H1 (cell line): ENCODE measurements around the gene CBL. TPM values are rescaled to one million over a fixed set of nuclear protein-coding genes. Genes with fewer than 3 reads are reported as not detected.

Experiments
- CTCF ChIA-PET: fragments of 300-600 bp; sonication (Branson Sonifier 250); formaldehyde crosslinking; loops from one replicate; lab custom pipeline; 2021; ENCODE audit not compliant: partially characterized antibody; lab: Charles Lee
- POLR2A ChIA-PET: fragments of 300-600 bp; sonication (Branson Sonifier 250); formaldehyde crosslinking; loops from one replicate; lab custom pipeline; 2021; ENCODE audit warnings: inconsistent platforms; ENCODE audit not compliant: partially characterized antibody; lab: Charles Lee
- DNase-seq, 2 experiments: peaks; one replicate each; pipeline versions ENCODE4 v3.0.0 to v3.0.0-alpha.2; 2010 to 2022; ENCODE audit warnings: low spot score in 2 of 2, low read depth in 1 of 2, mixed read lengths in 1 of 2
- FAIRE-seq: peaks from 2 replicates; lab custom pipeline; 2011; peaks lifted over from hg19 to GRCh38; lab: Jason Lieb, UNC
- H2AFZ ChIP-seq: 2 replicates; pipeline ENCODE4 v1.8.1; 2012; ENCODE audit warnings: low read length, inconsistent platforms
- H2AK5ac ChIP-seq: 2 replicates; pipeline ENCODE4 v1.6.1; 2013; ENCODE audit warnings: low read depth, low read length
- H2BK120ac ChIP-seq: replicated peaks from 2 replicates; pipeline ENCODE3; 2013; ENCODE audit warnings: low read depth, low read length, inconsistent platforms
- H2BK12ac ChIP-seq: 2 replicates; pipeline ENCODE4 v1.6.1; 2013; ENCODE audit warnings: low read depth, low read length
- H2BK15ac ChIP-seq: 2 replicates; pipeline ENCODE4 v1.6.1; 2013; ENCODE audit warnings: low read length
- H2BK20ac ChIP-seq: 2 replicates; pipeline ENCODE4 v1.6.1; 2013; ENCODE audit warnings: low read length
- H2BK5ac ChIP-seq: 2 replicates; pipeline ENCODE4 v1.6.1; 2013; ENCODE audit warnings: low read depth, low read length
- H3K14ac ChIP-seq: 2 replicates; pipeline ENCODE4 v1.6.1; 2013; ENCODE audit warnings: inconsistent platforms; ENCODE audit not compliant: insufficient read length
- H3K18ac ChIP-seq: 2 replicates; pipeline ENCODE4 v1.6.1; 2013; ENCODE audit warnings: low read length; ENCODE audit errors: extremely low read depth
- H3K23ac ChIP-seq: 2 replicates; pipeline ENCODE4 v1.6.1; 2013; ENCODE audit warnings: inconsistent platforms; ENCODE audit not compliant: insufficient read length
- H3K23me2 ChIP-seq: 2 replicates; pipeline ENCODE4 v1.6.1; 2013; ENCODE audit warnings: low read depth, low read length
- H3K27ac ChIP-seq: 2 replicates; pipeline ENCODE4 v1.6.1; 2011; ENCODE audit warnings: low read depth, low read length, inconsistent platforms
- H3K27me3 ChIP-seq, 4 experiments: replicated peaks in 1 of 4; 1 replicate in 1 of 4; 2 replicates in 3 of 4; pipeline versions ENCODE4 v1.6.1 to v1.8.1; 2011 to 2013; ENCODE audit warnings: low read length in 3 of 4, mild to moderate bottlenecking in 3 of 4, inconsistent platforms in 2 of 4, mixed read lengths in 2 of 4, moderate library complexity in 1 of 4; ENCODE audit not compliant: control insufficient read depth in 3 of 4, insufficient read depth in 3 of 4; ENCODE audit errors: extremely low read depth in 1 of 4
- H3K36me3 ChIP-seq, 4 experiments: 2 replicates each; pipeline versions ENCODE4 v1.6.1 to v1.8.1; 2011 to 2013; ENCODE audit warnings: mild to moderate bottlenecking in 4 of 4, low read length in 3 of 4, moderate library complexity in 2 of 4, control low read depth in 1 of 4, inconsistent platforms in 1 of 4; ENCODE audit not compliant: insufficient read depth in 4 of 4, control insufficient read depth in 2 of 4
- H3K4ac ChIP-seq: replicated peaks from 2 replicates; pipeline ENCODE3; 2013; ENCODE audit warnings: low read length, low read depth, mixed read lengths, inconsistent platforms; ENCODE audit not compliant: insufficient read length
- H3K4me1 ChIP-seq, 4 experiments: replicated peaks in 1 of 4; 1 replicate in 1 of 4; 2 replicates in 3 of 4; pipeline versions ENCODE4 v1.6.1 to v1.8.1; 2011 to 2013; ENCODE audit warnings: low read length in 3 of 4, inconsistent platforms in 2 of 4, mixed read lengths in 1 of 4; ENCODE audit not compliant: insufficient read depth in 4 of 4, control insufficient read depth in 3 of 4
- H3K4me2 ChIP-seq, 2 experiments: 2 replicates each; pipeline versions ENCODE4 v1.6.1 to v1.8.1; 2011 to 2013; ENCODE audit warnings: low read depth in 2 of 2, low read length in 2 of 2, control low read depth in 1 of 2, inconsistent platforms in 1 of 2, mild to moderate bottlenecking in 1 of 2; ENCODE audit not compliant: insufficient read depth in 1 of 2
- H3K4me3 ChIP-seq, 4 experiments: fragments of 200-600, 300-600 bp in 1 of 4; sonication (generic), shearing (Covaris generic), sonication (Bioruptor Twin) in 1 of 4; 2 replicates each; pipeline versions ENCODE4 v1.5.1 to v1.8.1; 2011 to 2016; ENCODE audit warnings: low read length in 4 of 4, low read depth in 3 of 4, control low read depth in 2 of 4, inconsistent platforms in 2 of 4, mild to moderate bottlenecking in 2 of 4, mixed read lengths in 1 of 4, moderate library complexity in 1 of 4; ENCODE audit not compliant: insufficient read depth in 2 of 4; ENCODE audit errors: extremely low read depth in 1 of 4
- H3K56ac ChIP-seq: replicated peaks from 2 replicates; pipeline ENCODE3; 2013; ENCODE audit warnings: low read depth, mild to moderate bottlenecking, mixed read lengths, low read length, inconsistent platforms; ENCODE audit not compliant: insufficient read length
- H3K79me1 ChIP-seq: 2 replicates; pipeline ENCODE4 v1.6.1; 2013; ENCODE audit warnings: low read depth, low read length, control low read depth
- H3K79me2 ChIP-seq, 2 experiments: 2 replicates each; pipeline versions ENCODE4 v1.6.1 to v1.8.1; 2012 to 2013; ENCODE audit warnings: low read length in 2 of 2, mild to moderate bottlenecking in 2 of 2, inconsistent platforms in 1 of 2; ENCODE audit not compliant: insufficient read depth in 2 of 2, control insufficient read depth in 1 of 2
- H3K9ac ChIP-seq, 4 experiments: replicated peaks in 1 of 4; 1 replicate in 1 of 4; 2 replicates in 3 of 4; pipeline versions ENCODE4 v1.6.1 to v1.8.1; 2011 to 2013; ENCODE audit warnings: low read depth in 3 of 4, low read length in 3 of 4, control low read depth in 2 of 4, mild to moderate bottlenecking in 2 of 4, moderate library complexity in 2 of 4, inconsistent platforms in 1 of 4; ENCODE audit errors: extremely low read depth in 1 of 4
- H3K9me3 ChIP-seq, 2 experiments: 2 replicates each; pipeline versions ENCODE4 v1.6.1 to v1.8.1; 2012 to 2013; ENCODE audit warnings: mild to moderate bottlenecking in 2 of 2, moderate library complexity in 2 of 2, control low read depth in 1 of 2, inconsistent platforms in 1 of 2, low read depth in 1 of 2, low read length in 1 of 2, mixed read lengths in 1 of 2; ENCODE audit not compliant: insufficient read depth in 2 of 2
- H4K20me1 ChIP-seq, 2 experiments: replicated peaks in 1 of 2; 2 replicates each; pipeline versions ENCODE3 to v1.8.1; 2011 to 2013; ENCODE audit warnings: inconsistent platforms in 2 of 2, low read length in 2 of 2, mild to moderate bottlenecking in 1 of 2; ENCODE audit not compliant: insufficient read depth in 2 of 2, control insufficient read depth in 1 of 2
- H4K5ac ChIP-seq: 2 replicates; pipeline ENCODE4 v1.6.1; 2013; ENCODE audit warnings: low read length, low read depth, mixed read lengths, inconsistent platforms; ENCODE audit not compliant: insufficient read length
- H4K8ac ChIP-seq: 2 replicates; pipeline ENCODE4 v1.8.0; 2013; ENCODE audit warnings: mild to moderate bottlenecking, moderate library complexity, low read length, inconsistent platforms; ENCODE audit not compliant: insufficient read depth; ENCODE audit errors: extremely low read depth
- H4K91ac ChIP-seq: replicated peaks from 2 replicates; pipeline ENCODE3; 2013; ENCODE audit warnings: low read length, mixed read lengths, inconsistent platforms; ENCODE audit not compliant: insufficient read length
- ATF2 ChIP-seq: IDR thresholded peaks from 2 replicates; pipeline ENCODE4 v1.6.1; 2012; ENCODE audit warnings: low read length, inconsistent platforms
- CBX5 ChIP-seq: fragments of 300-800, 300-1000 bp; sonication (generic); IDR thresholded peaks from 2 replicates; pipeline ENCODE4 v1.7.1; 2016; ENCODE audit warnings: antibody characterized with exemption, low read length, low read depth
- E2F6 ChIP-seq: IDR thresholded peaks from 2 replicates; pipeline ENCODE4 v1.6.1; 2012; ENCODE audit warnings: inconsistent platforms
- EP300 ChIP-seq, 2 experiments: IDR thresholded peaks; 1 replicate in 1 of 2; 2 replicates in 1 of 2; pipeline ENCODE4 v1.6.1; 2011 to 2012; ENCODE audit warnings: low read depth in 2 of 2, low read length in 2 of 2, mild to moderate bottlenecking in 2 of 2, borderline replicate concordance in 1 of 2, inconsistent platforms in 1 of 2, moderate library complexity in 1 of 2
- JUND ChIP-seq: IDR thresholded peaks from 2 replicates; pipeline ENCODE4 v1.6.1; 2011; ENCODE audit warnings: mild to moderate bottlenecking, improper control_type of control experiment, low read length
- NRF1 ChIP-seq: IDR thresholded peaks from 2 replicates; pipeline ENCODE4 v1.6.1; 2011; ENCODE audit warnings: mild to moderate bottlenecking, low read depth, low read length, improper control_type of control experiment
- POLR2AphosphoS5 ChIP-seq: IDR thresholded peaks from 2 replicates; pipeline ENCODE4 v1.6.1; 2011; ENCODE audit warnings: low read depth, low read length
- SP4 ChIP-seq: IDR thresholded peaks from 2 replicates; pipeline ENCODE4 v1.6.1; 2012; ENCODE audit warnings: low read length, inconsistent platforms
- TBP ChIP-seq: IDR thresholded peaks from 2 replicates; pipeline ENCODE4 v1.6.1; 2011; ENCODE audit warnings: low read depth, low read length, improper control_type of control experiment
- WGBS, 2 experiments: shearing (Covaris generic) in 1 of 2; methylation state at CpG; one replicate each; pipeline versions ENCODE4 v1.1.6 to v1.1.7; 2013 to 2015; ENCODE audit warnings: low lambda C conversion rate in 2 of 2, mixed read lengths in 2 of 2, inconsistent platforms in 1 of 2, low coverage in 1 of 2, missing lambda C conversion rate in 1 of 2; ENCODE audit not compliant: insufficient replicate concordance in 2 of 2, insufficient coverage in 1 of 2, insufficient read length in 1 of 2; ENCODE audit errors: extremely low coverage in 1 of 2, missing lambda C conversion rate in 1 of 2; 5-methylcytosine and 5-hydroxymethylcytosine counted together
- polyA plus RNA-seq, 7 experiments: library from polyadenylated mRNA; depleted of rRNA in 3 of 7; stranded (reverse) in 5 of 7; unstranded in 2 of 7; fragments of >200 nt in 5 of 7; fragments of 200-250 nt in 2 of 7; gene quantifications; 1 replicate in 5 of 7; 2 replicates in 1 of 7; 4 replicates in 1 of 7; pipeline versions ENCODE4 v1.2.1 to v1.2.3, GENCODE V29; 2011 to 2013; ENCODE audit warnings: missing spikeins in 2 of 7, mixed read lengths in 2 of 7
- total RNA-seq: library from RNA; stranded (reverse); fragmentation: NEBNext Ultra II Directional; extraction: Animal tissue kit (Norgen Biotek cat#: 25700); gene quantifications from 2 replicates; pipeline ENCODE4 v1.2.1, GENCODE V29; 2021

The CBL gene
- total and polyA plus RNA-seq, 2 of the 8 experiments (the other 6 are each of a cell fraction or from before 2014, with no cell fraction given), result 23.1 to 57.8 TPM

DNA sequence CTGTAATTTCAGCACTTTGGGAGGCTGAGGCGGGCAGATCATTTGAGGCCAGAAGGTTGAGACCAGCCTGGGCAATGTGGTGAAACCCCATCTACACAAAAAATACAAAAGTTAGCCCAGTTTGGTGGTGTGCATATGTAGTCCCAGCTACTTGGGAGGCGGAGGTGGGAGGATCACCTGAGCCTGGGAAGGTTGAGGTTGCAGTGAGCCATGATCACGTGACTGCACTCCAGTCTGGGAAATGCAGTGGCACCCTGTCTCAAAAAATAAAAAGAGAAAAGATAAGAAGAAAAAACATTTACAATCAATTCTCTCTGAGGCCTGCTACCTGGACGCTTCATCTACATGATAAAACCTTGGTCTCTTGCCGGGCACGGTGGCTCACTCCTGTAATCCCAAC lies 7.2 kb upstream of the CBL start:
- TF ChIP-seq CBX5 (no peak), EP300 (IDR thresholded peaks at IDR 0.05; ENCODE audit: borderline replicate concordance in 1 of 2, low read depth in 2 of 2, low read length in 2 of 2) (no peak), E2F6 (no peak), JUND (no peak), POLR2AphosphoS5 (no peak), ATF2 (no peak), TBP (no peak), SP4 (no peak), NRF1 (no peak)
- ChIA-PET CTCF (interaction anchor here (0.6 to 20.1 kb wide), 4 partner anchors 19 to 115 kb away, joined by 3 to 367 read pairs (median 18); partner anchors contain the start of genes ABCG4 and NLRX1), POLR2A (interaction anchor here (1.1 to 1.6 kb wide), 2 partner anchors 30 to 104 kb away, joined by 3 to 6 read pairs; a partner anchor contains a TSS)
- H3K36me3 ChIP-seq, result no peaks in the 10 kb centered on the region
- no peaks in the 10 kb centered on the region for H3K27me3 ChIP-seq
- H2BK20ac ChIP-seq, result no peak overlapping the region
- DNase-seq (no peak), FAIRE-seq (no peak)
- H3K56ac ChIP-seq, result no peak overlapping the region
- H3K79me2 ChIP-seq, result no peaks in the 10 kb centered on the region
- no peak overlapping the region for H2BK5ac ChIP-seq
- no peaks in the 10 kb centered on the region for H3K79me1 ChIP-seq
- no peak overlapping the region for H3K23ac ChIP-seq
- no peak overlapping the region for H4K91ac ChIP-seq
- no peak overlapping the region; the same call in 1 of the 2 replicates for H3K18ac ChIP-seq
- H2AK5ac ChIP-seq, result no peak overlapping the region
- H4K8ac ChIP-seq, result no peak overlapping the region; the same call in 1 of the 2 replicates
- H3K4me2 ChIP-seq, result no peak overlapping the region
- WGBS, 2 experiments, result 86% methylated on average over 6 of the region's 6 CpGs; no CpG with 5 or more reads in 1 of the 2 experiments
- H3K27ac ChIP-seq, result no peak overlapping the region
- H3K14ac ChIP-seq, result no peak overlapping the region
- no peak overlapping the region for H3K9ac ChIP-seq
- no peaks in the 10 kb centered on the region for H3K23me2 ChIP-seq
- no peak overlapping the region for H3K4me3 ChIP-seq
- no peak overlapping the region for H3K4ac ChIP-seq
- H4K20me1 ChIP-seq, result no peaks in the 10 kb centered on the region
- no peak overlapping the region for H2BK120ac ChIP-seq
- peaks cover 0 to 7% (median under 1%) of the 10 kb centered on the region in 4 experiments; a peak in 4 of 7 replicates for H3K4me1 ChIP-seq
- no peak overlapping the region for H2BK15ac ChIP-seq
- no peak overlapping the region for H4K5ac ChIP-seq
- no peaks in the 10 kb centered on the region for H3K9me3 ChIP-seq
- H2AFZ ChIP-seq, result peak overlapping the region; percentile 70; the same call in 1 of the 2 replicates
- H2BK12ac ChIP-seq, result 0 out of 2 replicates have a peak overlapping the region, but pooled peaks have one; percentile 50
